IMR-90 (cell line): ENCODE results near the gene PALLD. TPM values are rescaled to one million over a fixed set of nuclear protein-coding genes. Genes with fewer than 3 reads are reported as not detected.

ENCODE experiments used
- ATAC-seq: fragments of 200-7000 bp; cut with Tn5 transposase; 2 replicates; pipeline ENCODE4 v1.9.1; 2020; ENCODE audit warnings: low read depth, mild to moderate bottlenecking, moderate library complexity
- BruUV-seq: library from RNA; stranded (reverse); fragments of 400-500 nt; replicated peaks from 2 replicates; lab custom pipeline; 2021; lab: Mats Ljungman, UMichigan
- CTCF ChIA-PET: fragments of 300-600 bp; formaldehyde crosslinking; extraction: SDS; loops from one replicate; lab custom pipeline; 2021; ENCODE audit warnings: antibody characterized with exemption; lab: Yijun Ruan, JAX
- POLR2A ChIA-PET: fragments of 300-600 bp; sonication (Branson Sonifier 250); formaldehyde crosslinking; loops from one replicate; lab custom pipeline; 2022; ENCODE audit warnings: antibody characterized with exemption; ENCODE audit not compliant: unreplicated experiment; lab: Charles Lee
- DNase-seq: peaks from one replicate; pipeline ENCODE4 v3.0.0; 2013
- H2AFZ ChIP-seq: replicated peaks from 2 replicates; pipeline ENCODE3; 2013; ENCODE audit warnings: low read length, mild to moderate bottlenecking; ENCODE audit not compliant: poor library complexity
- H2AK5ac ChIP-seq: 2 replicates; pipeline ENCODE4 v1.6.1; 2013; ENCODE audit warnings: low read depth, low read length, inconsistent platforms
- H2AK9ac ChIP-seq: replicated peaks from 2 replicates; pipeline ENCODE3; 2013; ENCODE audit warnings: mild to moderate bottlenecking, low read depth, low read length, moderate library complexity; ENCODE audit not compliant: poor library complexity
- H2BK120ac ChIP-seq: 2 replicates; pipeline ENCODE4 v1.6.1; 2013; ENCODE audit warnings: low read depth, low read length, inconsistent platforms
- H2BK15ac ChIP-seq: 3 replicates; pipeline ENCODE4 v1.6.1; 2013; ENCODE audit warnings: low read depth, low read length, inconsistent platforms
- H2BK20ac ChIP-seq: 2 replicates; pipeline ENCODE4 v1.6.1; 2013; ENCODE audit warnings: low read depth, mild to moderate bottlenecking, inconsistent platforms, low read length, moderate library complexity
- H2BK5ac ChIP-seq: 2 replicates; pipeline ENCODE4 v1.6.1; 2013; ENCODE audit warnings: mild to moderate bottlenecking, low read depth, low read length, inconsistent platforms; ENCODE audit not compliant: poor library complexity, severe bottlenecking
- H3K14ac ChIP-seq: replicated peaks from 2 replicates; pipeline ENCODE4 v1.6.1; 2013; ENCODE audit warnings: low read depth, low read length, inconsistent platforms
- H3K18ac ChIP-seq: 2 replicates; pipeline ENCODE4 v1.6.1; 2013; ENCODE audit warnings: low read depth, low read length, control low read depth
- H3K23ac ChIP-seq: 2 replicates; pipeline ENCODE4 v1.6.1; 2013; ENCODE audit warnings: low read depth, low read length, inconsistent platforms
- H3K27ac ChIP-seq: 2 replicates; pipeline ENCODE4 v1.5.1; 2013; ENCODE audit warnings: mild to moderate bottlenecking, control low read depth, low read length; ENCODE audit not compliant: insufficient read depth
- H3K27me3 ChIP-seq: 2 replicates; pipeline ENCODE4 v1.6.1; 2013; ENCODE audit warnings: low read length; ENCODE audit not compliant: control insufficient read depth, insufficient read depth
- H3K36me3 ChIP-seq: 2 replicates; pipeline ENCODE4 v1.6.1; 2013; ENCODE audit warnings: low read length, mixed read lengths; ENCODE audit not compliant: control insufficient read depth, insufficient read depth
- H3K4ac ChIP-seq: 2 replicates; pipeline ENCODE4 v1.6.1; 2013; ENCODE audit warnings: low read depth, low read length, inconsistent platforms
- H3K4me1 ChIP-seq: 2 replicates; pipeline ENCODE4 v1.6.1; 2013; ENCODE audit warnings: low read length, mixed read lengths; ENCODE audit not compliant: control insufficient read depth, insufficient read depth
- H3K4me2 ChIP-seq: 2 replicates; pipeline ENCODE4 v1.6.1; 2013; ENCODE audit warnings: low read depth, mild to moderate bottlenecking, control low read depth, low read length, moderate library complexity
- H3K4me3 ChIP-seq: 2 replicates; pipeline ENCODE4 v1.5.1; 2013; ENCODE audit warnings: low read depth, mild to moderate bottlenecking, control low read depth, low read length, moderate library complexity; ENCODE audit not compliant: insufficient read depth
- H3K56ac ChIP-seq: 2 replicates; pipeline ENCODE4 v1.6.1; 2013; ENCODE audit warnings: low read length, inconsistent platforms; ENCODE audit not compliant: insufficient read depth; ENCODE audit errors: extremely low read depth
- H3K79me1 ChIP-seq, 2 experiments: 2 replicates each; pipeline ENCODE4 v1.6.1; 2013; ENCODE audit warnings: low read length in 2 of 2, inconsistent platforms in 1 of 2, low read depth in 1 of 2
- H3K9ac ChIP-seq: 2 replicates; pipeline ENCODE4 v1.6.1; 2013; ENCODE audit warnings: low read depth, low read length, control low read depth
- H3K9me1 ChIP-seq: 2 replicates; pipeline ENCODE4 v1.6.1; 2013; ENCODE audit warnings: low read length, inconsistent platforms; ENCODE audit not compliant: insufficient read depth
- H3K9me3 ChIP-seq: 2 replicates; pipeline ENCODE4 v1.6.1; 2013; ENCODE audit warnings: low read length; ENCODE audit not compliant: control insufficient read depth, insufficient read depth
- H4K20me1 ChIP-seq: 2 replicates; pipeline ENCODE4 v1.6.1; 2013; ENCODE audit warnings: low read length, inconsistent platforms; ENCODE audit not compliant: insufficient read depth
- H4K5ac ChIP-seq: 2 replicates; pipeline ENCODE4 v1.6.1; 2013; ENCODE audit warnings: mild to moderate bottlenecking, low read depth, low read length, control low read depth
- H4K8ac ChIP-seq, 2 experiments: 2 replicates each; pipeline ENCODE4 v1.6.1; 2013; ENCODE audit warnings: low read depth in 2 of 2, low read length in 2 of 2, control low read depth in 1 of 2, inconsistent platforms in 1 of 2
- H4K91ac ChIP-seq: 2 replicates; pipeline ENCODE4 v1.6.1; 2013; ENCODE audit warnings: low read depth, low read length, inconsistent platforms; ENCODE audit not compliant: insufficient read depth
- BHLHE40 ChIP-seq: fragments of 150-350 bp; IDR thresholded peaks from 2 replicates; pipeline ENCODE4 v1.6.1; 2016; ENCODE audit warnings: mild to moderate bottlenecking, low read depth, low read length
- CEBPB ChIP-seq: IDR thresholded peaks from 2 replicates; pipeline ENCODE4 v1.6.1; 2012; ENCODE audit warnings: low read depth, low read length, improper control_type of control experiment
- CHD1 ChIP-seq: IDR thresholded peaks from 2 replicates; pipeline ENCODE4 v1.6.1; 2012; ENCODE audit warnings: low read depth, low read length, improper control_type of control experiment
- CTCF ChIP-seq: conservative IDR thresholded peaks from 2 replicates; pipeline ENCODE4 v1.5.1; 2012; ENCODE audit warnings: mild to moderate bottlenecking, low read depth, low read length, improper control_type of control experiment
- ELK1 ChIP-seq: fragments of 150-350 bp; IDR thresholded peaks from 2 replicates; pipeline ENCODE4 v1.6.1; 2016; ENCODE audit warnings: low read depth, mild to moderate bottlenecking, low read length, moderate library complexity, borderline replicate concordance
- FOS ChIP-seq: fragments of 150-350 bp; IDR thresholded peaks from 2 replicates; pipeline ENCODE4 v1.6.1; 2016; ENCODE audit warnings: low read depth, low read length
- MAFK ChIP-seq: IDR thresholded peaks from 2 replicates; pipeline ENCODE4 v1.6.1; 2012; ENCODE audit warnings: low read depth, low read length, improper control_type of control experiment
- MXI1 ChIP-seq: IDR thresholded peaks from 2 replicates; pipeline ENCODE4 v1.6.1; 2012; ENCODE audit warnings: low read depth, mild to moderate bottlenecking, low read length, moderate library complexity, borderline replicate concordance
- RAD21 ChIP-seq: IDR thresholded peaks from 2 replicates; pipeline ENCODE4 v1.6.1; 2012; ENCODE audit warnings: low read length, improper control_type of control experiment
- RCOR1 ChIP-seq: IDR thresholded peaks from 2 replicates; pipeline ENCODE4 v1.6.1; 2012; ENCODE audit warnings: mild to moderate bottlenecking, low read length, improper control_type of control experiment; ENCODE audit not compliant: insufficient replicate concordance
- SMC3 ChIP-seq: fragments of 150-350 bp; IDR thresholded peaks from 2 replicates; pipeline ENCODE4 v1.6.1; 2016; ENCODE audit warnings: low read depth, mild to moderate bottlenecking, antibody characterized with exemption, low read length, moderate library complexity
- USF2 ChIP-seq: fragments of 150-350 bp; IDR thresholded peaks from 2 replicates; pipeline ENCODE4 v1.6.1; 2017; ENCODE audit warnings: mild to moderate bottlenecking, antibody characterized with exemption, low read length, low read depth
- WGBS, 2 experiments: methylation state at CpG; one replicate each; pipeline versions ENCODE4 v1.1.5 to v1.1.7; 2013; ENCODE audit warnings: missing lambda C conversion rate in 2 of 2; ENCODE audit not compliant: insufficient read length in 1 of 2; ENCODE audit errors: extremely low coverage in 2 of 2; 5-methylcytosine and 5-hydroxymethylcytosine counted together
- dilution Hi-C: fragments of 300-500 bp; cut with HindIII; formaldehyde crosslinking; loops from one replicate; pipeline ENCODE4 v1.14.3; 2018; ENCODE audit warnings: low sequenced_read_pairs; ENCODE audit not compliant: unreplicated experiment
- in situ Hi-C: fragments of 300-500 bp; cut with MboI; formaldehyde crosslinking; loops from 3 replicates; pipeline ENCODE4 v1.14.3; 2019; ENCODE audit warnings: low sequenced_read_pairs, inconsistent platforms, mixed read lengths
- intact Hi-C: fragments of 100-400 bp; cut with micrococcal nuclease; formaldehyde crosslinking; loops from 2 replicates; pipeline ENCODE4 v1.10.0; 2022
- polyA plus RNA-seq, 3 experiments: library from polyadenylated mRNA; depleted of rRNA; stranded (reverse); fragments of >200 nt; gene quantifications; 2 replicates each; pipeline ENCODE4 v1.2.3, GENCODE V29; 2012; ENCODE audit warnings: low replicate concordance in 1 of 3
- total RNA-seq: library from RNA; depleted of rRNA; stranded (reverse); fragments of >200 nt; gene quantifications from 2 replicates; pipeline ENCODE4 v1.2.3, GENCODE V29; 2012

PALLD gene
- total and polyA plus RNA-seq, 2 of the 4 experiments (the other 2 are of a cell fraction): 91.0 to 91.9 TPM

- Histone ChIP-seq H3K9ac (no peak overlapping the region), H3K4me3 (no peak overlapping the region), H3K27me3 (no peaks in the 10 kb centered on the region), H3K4me1 (peaks cover 18% of the 10 kb centered on the region), H4K5ac (no peak overlapping the region; the same call in 1 of the 2 replicates), H3K9me1 (peaks cover 10% of the 10 kb centered on the region; the same call in 1 of the 2 replicates), H3K79me1 (no peaks in the 10 kb centered on the region), H3K4ac (peak overlapping the region; percentile 61), H3K9me3 (no peaks in the 10 kb centered on the region), H2AK5ac (peak overlapping the region; percentile 27), H3K4me2 (no peak overlapping the region), H3K14ac (peak overlapping the region; percentile 42; the same call in 1 of the 2 replicates), H2BK120ac (peak overlapping the region; percentile 83), H2BK20ac (peak overlapping the region; percentile 53), H3K36me3 (no peaks in the 10 kb centered on the region), H4K8ac (peak overlapping the region in 1 of 2 experiments; percentile 65; a peak in 2 of 4 replicates), H4K91ac (peak overlapping the region; percentile 71), H3K56ac (no peak overlapping the region), H3K18ac (peak overlapping the region; percentile 37; the same call in 1 of the 2 replicates), H2AK9ac (no peak overlapping the region), H4K20me1 (no peaks in the 10 kb centered on the region), H2BK15ac (peak overlapping the region; percentile 67), H2BK5ac (peak overlapping the region; percentile 26), H3K27ac (no peak overlapping the region), H2AFZ (peak overlapping the region; percentile 49), H3K23ac (no peak overlapping the region)
- TF ChIP-seq FOS (no peak), MAFK (no peak), CTCF (no peak), MXI1 (no peak), RAD21 (no peak), ELK1 (no peak), SMC3 (no peak), CEBPB (no peak), BHLHE40 (no peak), CHD1 (no peak), USF2 (no peak), RCOR1 (no peak)
- intact Hi-C loops: no loop called here
- ChIA-PET POLR2A (interaction anchor here (0.6 kb wide), 1 partner anchor 453 kb away, joined by 7 read pairs; the partner anchor contains the start of gene CBR4), CTCF (interaction anchor here (0.6 kb wide), 1 partner anchor 372 kb away, joined by 3 read pairs; no protein-coding TSS in a partner anchor)
- no TSS peak for BruUV-seq
- dilution Hi-C loops: no loop called here
- in situ Hi-C loops: no loop called here
- no peak for DNase-seq
- ATAC-seq: no peak
- WGBS, 2 experiments: 88% methylated on average over 1 of the region's 3 CpGs; no CpG with 5 or more reads in 1 of the 2 experiments
These were observed 60.8 kb downstream of the PALLD start for GRCh38 chr4:168557658-168558057.
